Adrenal gland (tissue), 12 donors: ENCODE results near the gene RIBC2. TPM values are rescaled to one million over a fixed set of nuclear protein-coding genes. Genes with fewer than 3 reads are reported as not detected.

Experiments used
- DNase-seq, 7 donors: peaks; one replicate each; pipeline ENCODE4 v3.0.0-alpha.2; 2019 to 2020
- H3K27ac ChIP-seq, 5 donors: fragments of 200-600 bp; sonication (generic) in 4 of 5; 1 replicate in 3 of 5; 2 replicates in 2 of 5; pipeline versions ENCODE4 v1.5.1 to v1.8.0; 2016 to 2020; ENCODE audit warnings: mild to moderate bottlenecking in 1 of 5
- H3K27me3 ChIP-seq: fragments of 200-600 bp; 2 replicates; pipeline ENCODE4 v1.8.0; 2021
- H3K36me3 ChIP-seq, 2 donors: fragments of 200-600 bp; replicated peaks in 1 of 2; 1 replicate in 1 of 2; 2 replicates in 1 of 2; pipeline versions ENCODE4 v1.5.1 to v1.8.0; 2018 to 2022
- H3K4me1 ChIP-seq, 2 donors: fragments of 200-600 bp; replicated peaks in 1 of 2; 1 replicate in 1 of 2; 2 replicates in 1 of 2; pipeline versions ENCODE4 v1.5.1 to v1.8.0; 2018 to 2021
- H3K4me3 ChIP-seq, 4 donors: fragments of 200-600 bp; sonication (generic) in 3 of 4; one replicate each; pipeline ENCODE4 v1.5.1; 2016 to 2018
- H3K9me3 ChIP-seq, 3 donors: fragments of 200-600 bp; sonication (generic) in 1 of 3; replicated peaks in 1 of 3; 1 replicate in 2 of 3; 2 replicates in 1 of 3; pipeline versions ENCODE4 v1.5.1 to v1.8.0; 2016 to 2021
- POLR2A ChIP-seq, 2 donors: fragments of 450-650 bp; IDR thresholded peaks; one replicate each; pipeline ENCODE4 v1.6.1; 2017; ENCODE audit warnings: antibody characterized with exemption in 2 of 2, mild to moderate bottlenecking in 2 of 2, moderate library complexity in 1 of 2
- WGBS, 4 donors: extraction: QIAGEN DNeasy Blood & Tissue Kit in 2 of 4; methylation state at CpG; one replicate each; pipeline versions ENCODE4 v1.1.5 to v1.1.7; 2013 to 2017; 5-methylcytosine and 5-hydroxymethylcytosine counted together
- intact Hi-C, 2 donors: fragments of 100-400 bp; cut with DNase I; formaldehyde crosslinking; loops; one replicate each; pipeline versions ENCODE4 v1.14.1 to v1.15.0; 2022 to 2023
- polyA plus RNA-seq, 3 donors: library from polyadenylated mRNA; stranded (reverse); fragments of 200-250 nt in 2 of 3; fragments of 350-450 nt in 1 of 3; fragmentation: Illumina TruSeq in 1 of 3; extraction: RNeasy Lipid Tissue Mini Kit (QIAGEN cat#74804) in 1 of 3; gene quantifications; one replicate each; pipeline ENCODE4 v1.2.3, GENCODE V29; 2013 to 2014
- total RNA-seq, 9 donors: library from RNA; depleted of rRNA in 4 of 9; stranded (reverse); fragments of >200 nt in 4 of 9; fragments of 120-200 nt in 1 of 9; fragmentation: NEBNext Ultra II Directional in 1 of 9; extraction: Animal tissue kit (Norgen Biotek cat#: 25700) in 1 of 9; gene quantifications; one replicate each; pipeline versions ENCODE4 v1.1.0 to v1.2.4, GENCODE V29; 2013 to 2023
- TF ChIP-seq, protein P1 (sequence below), 6 experiments: fragments of 450-650 bp in 4 of 6; fragments of 200-600 bp in 2 of 6; sonication (generic) in 1 of 6; IDR thresholded peaks; 1 replicate in 5 of 6; 2 replicates in 1 of 6; pipeline versions ENCODE4 v1.5.1 to v1.8.0; 2016 to 2021; ENCODE audit warnings: antibody characterized with exemption in 6 of 6, mild to moderate bottlenecking in 2 of 6, moderate library complexity in 1 of 6
- donor health status: healthy with polysubstance abuse.
- donor health status: Bipolar disorder and iron deficiency.
- donor health status: DM: yes; HTN: yes; CAD: no.
- donor health status: DM: no; HTN: no; CAD: no.
- donor health status: DM: no; HTN: no; CAD: no.
- donor health status: DM: yes; HTN: yes; CAD: no.

Gene RIBC2
- total and polyA plus RNA-seq, 12 donors = 0.14 to 1.3 (median 0.33) TPM; not detected in 2

DNA sequence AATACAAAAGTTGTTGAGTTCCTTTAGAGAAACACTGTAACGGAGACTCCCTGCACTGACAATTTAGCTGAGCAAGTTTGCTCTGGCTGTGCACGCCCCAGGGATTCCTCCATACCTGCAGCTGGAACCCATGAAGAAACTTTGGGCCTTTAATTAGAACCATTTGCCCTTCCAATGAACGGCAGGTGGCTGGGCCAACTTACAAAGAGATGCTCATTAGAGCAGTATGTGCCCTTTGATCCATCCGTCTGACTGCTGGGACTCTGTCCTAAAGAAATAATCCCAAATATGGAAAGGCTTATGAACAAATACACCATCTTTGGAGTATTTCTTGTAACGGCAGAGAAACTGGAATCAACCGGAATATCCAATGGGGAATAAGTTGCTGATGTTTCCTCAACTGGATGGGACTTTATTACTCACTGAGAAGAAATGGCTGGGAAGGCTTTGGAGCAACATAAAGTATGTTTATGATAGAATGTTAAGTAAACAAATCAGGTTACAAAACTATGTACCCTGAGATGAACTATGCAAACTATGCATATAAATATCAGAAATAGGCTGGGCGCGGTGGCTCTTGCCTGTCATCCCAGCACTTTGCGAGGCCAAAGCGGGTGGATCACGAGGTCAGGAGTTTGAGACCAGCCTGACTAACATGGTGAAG lies 64.7 kb downstream of the RIBC2 start:
- Histone ChIP-seq H3K4me1 (peaks cover 0 to 7% of the 10 kb centered on the region in 2 donors), H3K36me3 (no peaks in the 10 kb centered on the region), H3K27ac (peak overlapping the region in 2 of 5 donors; percentile 28 to 78), H3K4me3 (no peak overlapping the region), H3K27me3 (no peaks in the 10 kb centered on the region), H3K9me3 (no peaks in the 10 kb centered on the region)
- no peak for DNase-seq
- WGBS, 4 donors = 68 to 77% (median 75%) methylated on average over 11 of the region's 11 CpGs
- TF ChIP-seq, protein P1, sequence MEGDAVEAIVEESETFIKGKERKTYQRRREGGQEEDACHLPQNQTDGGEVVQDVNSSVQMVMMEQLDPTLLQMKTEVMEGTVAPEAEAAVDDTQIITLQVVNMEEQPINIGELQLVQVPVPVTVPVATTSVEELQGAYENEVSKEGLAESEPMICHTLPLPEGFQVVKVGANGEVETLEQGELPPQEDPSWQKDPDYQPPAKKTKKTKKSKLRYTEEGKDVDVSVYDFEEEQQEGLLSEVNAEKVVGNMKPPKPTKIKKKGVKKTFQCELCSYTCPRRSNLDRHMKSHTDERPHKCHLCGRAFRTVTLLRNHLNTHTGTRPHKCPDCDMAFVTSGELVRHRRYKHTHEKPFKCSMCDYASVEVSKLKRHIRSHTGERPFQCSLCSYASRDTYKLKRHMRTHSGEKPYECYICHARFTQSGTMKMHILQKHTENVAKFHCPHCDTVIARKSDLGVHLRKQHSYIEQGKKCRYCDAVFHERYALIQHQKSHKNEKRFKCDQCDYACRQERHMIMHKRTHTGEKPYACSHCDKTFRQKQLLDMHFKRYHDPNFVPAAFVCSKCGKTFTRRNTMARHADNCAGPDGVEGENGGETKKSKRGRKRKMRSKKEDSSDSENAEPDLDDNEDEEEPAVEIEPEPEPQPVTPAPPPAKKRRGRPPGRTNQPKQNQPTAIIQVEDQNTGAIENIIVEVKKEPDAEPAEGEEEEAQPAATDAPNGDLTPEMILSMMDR (IDR thresholded peaks at IDR 0.05) = no peak
- TF ChIP-seq POLR2A (IDR thresholded peaks at IDR 0.05) = no peak
- intact Hi-C loops = no loop called here

DNA sequence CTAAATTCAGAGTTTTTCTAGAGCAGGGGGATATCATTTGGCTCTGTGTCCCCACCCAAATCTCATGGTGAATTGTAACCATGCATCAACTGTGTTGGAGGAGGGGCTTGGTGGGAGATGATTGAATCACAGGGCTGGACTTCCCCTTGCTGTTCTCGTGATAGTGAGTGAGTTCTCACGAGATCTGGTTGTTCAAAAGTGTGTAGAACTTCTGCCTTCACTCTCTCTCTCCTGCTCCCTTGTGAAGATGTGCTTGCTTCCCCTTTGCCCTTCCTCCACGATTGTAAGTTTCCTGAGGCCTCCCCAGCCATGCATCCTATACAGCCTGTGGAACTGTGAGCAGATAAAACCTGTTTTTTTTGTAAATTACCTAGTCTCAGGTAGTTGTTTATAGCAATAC lies 67.2 kb downstream of the RIBC2 start:
- H3K27ac ChIP-seq = no peak overlapping the region
- peaks cover 0 to 7% of the 10 kb centered on the region in 2 donors for H3K4me1 ChIP-seq
- DNase-seq = no peak
- no peak for TF ChIP-seq POLR2A (IDR thresholded peaks at IDR 0.05)
- TF ChIP-seq, protein P1 (IDR thresholded peaks at IDR 0.05) = no peak
- H3K27me3 ChIP-seq = no peaks in the 10 kb centered on the region
- no peak overlapping the region for H3K4me3 ChIP-seq
- intact Hi-C loops = no loop called here
- 69 to 89% (median 78%) methylated on average over 3 of the region's 3 CpGs for WGBS, 4 donors
- no peaks in the 10 kb centered on the region for H3K9me3 ChIP-seq
- no peaks in the 10 kb centered on the region for H3K36me3 ChIP-seq

DNA sequence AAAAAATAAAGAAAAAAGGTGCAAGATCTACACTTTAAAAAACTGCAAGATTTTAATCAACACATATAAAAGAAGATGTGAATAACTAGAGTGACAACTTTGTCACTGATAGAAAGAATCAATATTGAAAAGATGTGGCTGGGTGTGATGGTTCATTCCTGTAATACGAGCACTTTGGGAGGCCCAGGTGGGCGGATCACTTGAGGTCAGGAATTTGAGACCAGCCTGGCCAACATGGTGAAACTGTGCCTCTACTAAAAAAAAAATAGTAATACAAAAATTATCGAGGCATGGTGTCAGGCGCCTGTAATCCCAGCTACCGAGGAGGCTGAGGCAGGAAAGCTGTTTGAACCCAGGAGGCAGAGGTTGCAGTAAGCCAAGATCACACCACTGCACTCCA lies 68.2 kb downstream of the RIBC2 start:
- TF ChIP-seq, protein P1 (IDR thresholded peaks at IDR 0.05) = no peak
- TF ChIP-seq POLR2A (IDR thresholded peaks at IDR 0.05) = no peak
- H3K4me3 ChIP-seq = no peak overlapping the region
- no peaks in the 10 kb centered on the region for H3K36me3 ChIP-seq
- H3K4me1 ChIP-seq = peaks cover 0 to 5% of the 10 kb centered on the region in 2 donors
- WGBS, 4 donors = 72 to 79% (median 75%) methylated on average over 5 of the region's 5 CpGs
- no peaks in the 10 kb centered on the region for H3K9me3 ChIP-seq
- H3K27ac ChIP-seq = no peak overlapping the region
- DNase-seq = no peak
- no peaks in the 10 kb centered on the region for H3K27me3 ChIP-seq
- intact Hi-C loops = no loop called here

Other genes with a start within 250 kb of the RIBC2 start
- gene NUP50, start 249.8 kb upstream of the RIBC2 start, total RNA-seq = 100 to 1,000 TPM in 2 of 9 donors, 10 to 100 TPM in 7; 48.9 to 126 (median 67.4) TPM
- gene NUP50, start 249.8 kb upstream of the RIBC2 start, polyA plus RNA-seq = 10 to 100 TPM; 14.9 to 45.9 (median 23.1) TPM
- gene KIAA0930, start 172.8 kb upstream of the RIBC2 start, total RNA-seq = 100 to 1,000 TPM in 4 of 9 donors, 10 to 100 TPM in 5; 40.3 to 142 (median 90.9) TPM
- 100 to 1,000 TPM in 2 of 3 donors, 10 to 100 TPM in 1; 43.3 to 183 (median 152) TPM for gene KIAA0930, start 172.8 kb upstream of the RIBC2 start, polyA plus RNA-seq
- gene UPK3A, start 128.7 kb upstream of the RIBC2 start, total RNA-seq = not detected
- gene UPK3A, start 128.7 kb upstream of the RIBC2 start, polyA plus RNA-seq = under 1 TPM in 1 of 3 donors, not detected in 2; 0.17 TPM
- 10 to 100 TPM in 7 of 9 donors, 1 to 10 TPM in 2; 6.8 to 47.6 (median 12.0) TPM for gene FAM118A, start 103.8 kb upstream of the RIBC2 start, total RNA-seq
- gene FAM118A, start 103.8 kb upstream of the RIBC2 start, polyA plus RNA-seq = 100 to 1,000 TPM in 1 of 3 donors, 10 to 100 TPM in 2; 28.1 to 101 (median 28.7) TPM
- under 1 TPM in 1 of 9 donors, not detected in 8; 0.06 TPM for gene SMC1B, start 94 bp upstream of the RIBC2 start, total RNA-seq
- not detected for gene SMC1B, start 94 bp upstream of the RIBC2 start, polyA plus RNA-seq
- gene FBLN1, start 89.2 kb downstream of the RIBC2 start, total RNA-seq = 100 to 1,000 TPM in 8 of 9 donors, 10 to 100 TPM in 1; 13.0 to 387 (median 229) TPM
- 100 to 1,000 TPM in 1 of 3 donors, 10 to 100 TPM in 2; 42.1 to 139 (median 83.6) TPM for gene FBLN1, start 89.2 kb downstream of the RIBC2 start, polyA plus RNA-seq